ENCODE data around the gene ZNF154.
"Not testable (repeated sequence)": the region's sequence is repeated elsewhere in the genome, so short reads cannot be mapped to it uniquely, and the experiment has no call there.

ZNF154 gene

GRCh38 chr19:57708641-57709361 lies at the start of gene ZNF154:
TSS of gene ZNF154 (minus strand) at chr19:57709204. CDS start at chr19:57708971, 233 bp downstream.
- DNase-seq = peak; percentile 89

- no peak for DNase-seq
Observed at GRCh38 chr19:57757941-57758340, 48.9 kb upstream of the ZNF154 start.

GRCh38 chr19:57755031-57755430 lies 46.0 kb upstream of the ZNF154 start:
- no peak for DNase-seq

GRCh38 chr19:57754091-57754673 lies 45.2 kb upstream of the ZNF154 start:
- DNase-seq = no peak

GRCh38 chr19:57748029-57748428 lies 39.0 kb upstream of the ZNF154 start:
- DNase-seq = no peak

- peak; percentile 37 for DNase-seq
Observed at GRCh38 chr19:57747472-57747807, 38.4 kb upstream of the ZNF154 start.

GRCh38 chr19:57746580-57747471 lies 37.8 kb upstream of the ZNF154 start, which contains the start of gene ZNF776:
TSS of gene ZNF776 (plus strand) at chr19:57746815. CDS start at chr19:57747059, 244 bp downstream.
- DNase-seq = peak; percentile 98

GRCh38 chr19:57738770-57739169 lies 29.8 kb upstream of the ZNF154 start:
- not testable (repeated sequence) for DNase-seq

GRCh38 chr19:57738320-57738719 lies 29.3 kb upstream of the ZNF154 start:
- DNase-seq = peak; percentile 51

GRCh38 chr19:57720878-57721277 lies 11.9 kb upstream of the ZNF154 start:
- DNase-seq = no peak

- no peak for DNase-seq
Observed at GRCh38 chr19:57719901-57720519, 11.0 kb upstream of the ZNF154 start.

- no peak for DNase-seq
Observed at GRCh38 chr19:57719424-57719823, 10.4 kb upstream of the ZNF154 start.

- peak; percentile 52 for DNase-seq
Observed at GRCh38 chr19:57712222-57712621, 3.2 kb upstream of the ZNF154 start.

GRCh38 chr19:57709616-57710015 lies 612 bp upstream of the ZNF154 start:
- no peak for DNase-seq

- no peak for DNase-seq
Observed at GRCh38 chr19:57706346-57706745, 2.7 kb downstream of the ZNF154 start.

GRCh38 chr19:57701625-57702024 lies 7.4 kb downstream of the ZNF154 start:
- DNase-seq = no peak

GRCh38 chr19:57689750-57690149 lies 19.3 kb downstream of the ZNF154 start:
- no peak for DNase-seq

GRCh38 chr19:57688011-57688763 lies 20.8 kb downstream of the ZNF154 start:
- DNase-seq = no peak

- DNase-seq = no peak
Observed at GRCh38 chr19:57687363-57688010, 21.5 kb downstream of the ZNF154 start.

- DNase-seq = no peak
Observed at GRCh38 chr19:57686727-57687126, 22.3 kb downstream of the ZNF154 start.

GRCh38 chr19:57682226-57682766 lies 26.7 kb downstream of the ZNF154 start:
- DNase-seq = no peak

- DNase-seq = no peak
Observed at GRCh38 chr19:57675881-57676280, 33.1 kb downstream of the ZNF154 start.
